VCaP (cell line): ENCODE results near the gene RPRM.

Source experiments
- H3K27ac ChIP-seq: fragments of 450-650 bp; 2 replicates; pipeline ENCODE4 v1.5.1; 2017
- TF ChIP-seq, protein P1 (sequence below): fragments of 450-650 bp; conservative IDR thresholded peaks from 2 replicates; pipeline ENCODE4 v1.5.1; 2017; ENCODE audit warnings: mild to moderate bottlenecking, moderate library complexity

The RPRM gene

GRCh38 chr2:153497938-153498629 lies 19.5 kb upstream of the RPRM start:
- peak overlapping the region; percentile 75 for H3K27ac ChIP-seq
- TF ChIP-seq, protein P1, sequence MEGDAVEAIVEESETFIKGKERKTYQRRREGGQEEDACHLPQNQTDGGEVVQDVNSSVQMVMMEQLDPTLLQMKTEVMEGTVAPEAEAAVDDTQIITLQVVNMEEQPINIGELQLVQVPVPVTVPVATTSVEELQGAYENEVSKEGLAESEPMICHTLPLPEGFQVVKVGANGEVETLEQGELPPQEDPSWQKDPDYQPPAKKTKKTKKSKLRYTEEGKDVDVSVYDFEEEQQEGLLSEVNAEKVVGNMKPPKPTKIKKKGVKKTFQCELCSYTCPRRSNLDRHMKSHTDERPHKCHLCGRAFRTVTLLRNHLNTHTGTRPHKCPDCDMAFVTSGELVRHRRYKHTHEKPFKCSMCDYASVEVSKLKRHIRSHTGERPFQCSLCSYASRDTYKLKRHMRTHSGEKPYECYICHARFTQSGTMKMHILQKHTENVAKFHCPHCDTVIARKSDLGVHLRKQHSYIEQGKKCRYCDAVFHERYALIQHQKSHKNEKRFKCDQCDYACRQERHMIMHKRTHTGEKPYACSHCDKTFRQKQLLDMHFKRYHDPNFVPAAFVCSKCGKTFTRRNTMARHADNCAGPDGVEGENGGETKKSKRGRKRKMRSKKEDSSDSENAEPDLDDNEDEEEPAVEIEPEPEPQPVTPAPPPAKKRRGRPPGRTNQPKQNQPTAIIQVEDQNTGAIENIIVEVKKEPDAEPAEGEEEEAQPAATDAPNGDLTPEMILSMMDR = peak; percentile 63

GRCh38 chr2:153495725-153496124 lies 17.2 kb upstream of the RPRM start:
- peak overlapping the region; percentile 75 for H3K27ac ChIP-seq
- TF ChIP-seq, protein P1 = no peak

DNA sequence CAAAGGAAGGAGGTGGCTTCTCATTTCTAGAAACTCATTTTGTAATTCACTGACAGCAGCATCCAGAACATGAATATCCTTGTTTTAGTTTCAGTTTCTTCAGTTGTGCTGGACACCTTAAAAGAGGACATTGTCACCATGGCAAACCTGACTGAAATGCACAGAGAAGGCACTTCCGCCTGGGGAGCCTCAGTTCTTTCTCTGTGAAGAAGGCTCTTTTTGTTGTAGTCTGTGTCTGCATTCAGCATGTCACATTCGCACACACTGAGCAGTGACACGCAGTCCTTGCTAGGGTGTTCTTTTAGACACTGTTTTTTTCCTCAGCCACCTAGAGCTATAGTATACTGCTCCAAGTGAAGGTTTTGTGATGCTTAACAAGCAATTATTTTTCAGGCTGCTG lies 9.5 kb upstream of the RPRM start:
- H3K27ac ChIP-seq = no peak overlapping the region
- TF ChIP-seq, protein P1 = no peak

GRCh38 chr2:153487448-153487847 lies 8.9 kb upstream of the RPRM start:
- no peak overlapping the region for H3K27ac ChIP-seq
- TF ChIP-seq, protein P1 = no peak

GRCh38 chr2:153479573-153479972 lies 1.0 kb upstream of the RPRM start:
- TF ChIP-seq, protein P1 = no peak
- no peak overlapping the region for H3K27ac ChIP-seq

GRCh38 chr2:153477636-153478288 lies 800 bp downstream of the RPRM start:
- peak overlapping the region; percentile 50 for H3K27ac ChIP-seq
- TF ChIP-seq, protein P1 = no peak

DNA sequence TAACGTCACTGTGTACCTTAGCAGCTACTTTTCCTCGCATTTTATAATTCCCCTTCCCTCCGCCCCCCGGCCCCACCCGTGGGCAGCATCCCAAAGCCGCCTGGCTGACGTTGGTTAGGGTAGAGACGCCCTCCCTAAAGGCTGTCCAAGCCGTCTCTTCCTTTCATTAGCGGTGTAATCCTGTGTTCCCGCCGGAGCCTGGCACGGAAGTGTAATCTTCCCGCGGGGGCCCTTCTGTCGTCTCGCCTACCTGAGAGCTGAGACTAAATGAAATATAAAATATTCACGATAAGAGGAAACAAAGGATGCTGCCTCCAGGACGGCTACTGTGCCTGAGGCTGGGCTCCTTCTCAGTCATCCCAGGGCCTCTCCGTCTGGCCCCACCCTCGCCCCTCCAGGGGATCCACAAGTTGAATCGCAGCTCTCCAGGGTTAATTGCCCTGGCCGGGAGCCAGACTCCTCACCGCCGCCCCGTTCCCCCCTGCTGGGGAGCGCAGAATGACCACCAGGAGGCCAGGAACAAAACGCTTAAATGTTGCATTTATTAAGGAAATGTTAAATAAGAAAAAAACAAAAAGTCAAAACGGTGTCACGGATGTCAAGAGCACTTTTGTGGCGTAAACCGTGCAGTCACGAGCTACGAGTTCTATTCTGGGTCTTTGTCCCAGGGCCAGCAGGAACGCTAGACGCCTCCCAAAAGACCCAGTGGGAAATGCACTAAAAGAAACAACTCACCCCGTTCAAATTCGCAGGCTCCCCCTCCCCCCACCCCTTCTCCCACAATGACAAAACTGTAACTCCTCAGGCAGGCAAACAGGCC lies 1.5 kb downstream of the RPRM start:
- TF ChIP-seq, protein P1 = peak; percentile 32
- H3K27ac ChIP-seq = peak overlapping the region; percentile 50; the same call in 1 of the 2 replicates
